ENCODE measurements around the gene LRP4.

The LRP4 gene

DNA sequence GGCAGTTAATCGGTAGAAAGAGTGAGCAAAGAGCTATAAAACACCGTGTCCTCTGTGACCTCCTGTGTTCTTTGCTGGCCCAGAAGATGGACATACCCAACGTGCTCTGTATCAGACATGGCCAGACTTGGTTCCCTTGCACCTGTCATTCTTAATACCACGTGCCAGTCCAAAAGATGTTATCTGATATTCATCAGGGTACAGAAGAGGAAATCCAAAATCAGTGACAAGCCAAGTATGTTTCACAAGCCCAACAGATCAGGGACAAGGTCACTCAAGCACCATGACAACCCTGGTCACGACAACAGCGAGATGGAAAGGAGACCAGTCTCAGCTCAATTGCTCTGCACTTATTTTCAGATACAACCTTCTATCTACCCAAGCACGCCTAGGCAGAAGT, 3.4 kb downstream of the LRP4 start:
- peak in 1 of 2 experiments; percentile 12 for DNase-seq
- no peak for TF ChIP-seq POLR2A (IDR thresholded peaks at IDR 0.05; ENCODE audit: low read length)
- no peak for TF ChIP-seq GATA1 (IDR thresholded peaks at IDR 0.05; ENCODE audit: low read depth, low read length)

DNA sequence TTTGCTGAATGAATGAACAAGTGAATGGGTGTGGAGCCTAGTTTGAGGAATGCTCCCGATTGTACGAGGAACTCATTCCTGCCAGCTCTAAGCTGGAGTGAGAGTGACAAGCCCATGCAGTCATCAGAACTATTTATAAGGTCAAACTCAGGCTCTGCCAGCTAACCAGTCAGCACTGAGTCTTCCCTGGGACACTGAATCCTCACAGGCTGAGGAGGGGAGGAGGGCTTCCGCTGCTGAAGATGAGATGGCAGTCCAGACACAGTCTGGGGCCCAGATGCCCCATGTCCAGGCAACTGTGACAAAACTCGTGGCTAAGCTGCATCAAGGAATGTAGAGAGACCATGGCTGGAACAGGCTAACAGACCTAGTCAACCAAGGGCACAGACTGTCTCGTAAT, 4.0 kb downstream of the LRP4 start:
- DNase-seq, result no peak
- no peak for TF ChIP-seq GATA1 (IDR thresholded peaks at IDR 0.05; ENCODE audit: low read depth, low read length)

DNA sequence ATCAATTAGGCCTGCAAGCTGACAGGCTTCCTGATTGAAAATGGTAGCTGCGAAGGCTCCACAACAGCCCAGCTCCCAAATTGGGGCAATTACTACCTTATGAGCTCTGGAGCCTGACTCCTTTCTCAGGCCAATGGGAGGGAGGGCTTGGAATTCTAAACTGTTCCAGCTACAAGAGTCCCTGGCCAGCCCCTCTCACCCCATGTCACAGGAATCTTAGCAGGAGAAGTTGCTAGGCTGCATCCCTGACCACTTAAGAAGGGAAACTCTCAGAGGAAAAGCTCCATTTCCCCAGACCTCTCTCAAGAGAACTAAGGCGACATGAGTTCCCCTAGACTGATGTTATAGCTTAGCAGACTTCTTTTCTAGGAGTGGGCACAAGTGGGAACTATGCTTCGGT, 4.9 kb downstream of the LRP4 start:
- no peak for TF ChIP-seq POLR2A (IDR thresholded peaks at IDR 0.05; ENCODE audit: low read length)
- no peak for TF ChIP-seq GATA1 (IDR thresholded peaks at IDR 0.05; ENCODE audit: low read depth, low read length)

DNA sequence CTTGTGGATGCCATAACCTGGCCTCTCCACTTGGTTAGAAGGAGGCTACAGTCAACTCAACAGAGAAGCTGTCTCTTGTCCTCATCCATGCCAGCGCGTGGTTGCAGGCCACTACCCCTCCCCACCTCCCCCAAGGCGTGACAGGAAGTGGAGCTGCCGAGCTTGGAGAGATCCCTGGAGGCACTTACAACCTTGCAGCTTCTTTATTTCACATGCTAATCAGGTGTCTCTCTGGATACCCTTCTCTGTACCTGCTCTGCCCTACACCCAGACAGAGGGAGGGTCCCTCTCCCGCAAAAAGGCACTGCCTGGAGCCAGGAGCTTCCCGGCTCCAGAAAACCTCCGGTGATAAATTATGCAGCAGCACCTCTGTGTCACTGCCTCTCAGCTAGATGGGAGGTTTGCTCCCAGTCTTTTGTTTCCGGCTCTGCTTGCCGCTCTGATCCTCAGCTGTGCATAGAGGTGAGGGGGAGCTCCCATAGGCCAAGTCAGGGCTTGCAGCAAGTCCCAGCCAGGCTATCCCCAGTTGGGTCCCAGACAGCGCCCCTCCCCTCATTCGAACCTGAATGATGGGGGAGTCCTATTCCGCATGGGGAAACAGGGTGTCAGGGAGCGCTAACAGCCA, 5.7 kb downstream of the LRP4 start:
- TF ChIP-seq GATA1 (IDR thresholded peaks at IDR 0.05; ENCODE audit: low read depth, low read length) (no peak), POLR2A (IDR thresholded peaks at IDR 0.05; ENCODE audit: low read length) (no peak)
- no peak for DNase-seq

More for the DNA sequence above, 4.9 kb downstream of the LRP4 start:
- no peak for DNase-seq

DNA sequence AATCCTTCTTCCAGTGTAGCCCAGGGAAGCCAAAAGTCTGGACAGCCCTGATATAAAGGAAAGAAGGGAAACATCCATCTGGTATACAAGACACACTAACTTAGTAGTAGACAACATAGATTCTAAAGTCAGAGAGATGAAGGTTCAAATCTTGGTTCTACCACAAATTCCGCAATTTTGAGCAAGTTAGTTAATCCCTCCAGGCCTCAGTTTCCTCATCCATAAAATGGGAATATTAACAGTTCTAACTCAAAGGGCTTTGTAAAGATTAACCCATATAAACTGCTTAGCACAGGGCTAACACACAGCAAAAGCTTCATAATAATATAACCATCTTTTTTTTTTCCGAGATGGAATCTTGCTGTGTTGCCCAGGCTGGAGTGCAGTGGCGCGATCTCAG, 10.7 kb downstream of the LRP4 start:
- DNase-seq, result no peak
- no peak for TF ChIP-seq POLR2A (IDR thresholded peaks at IDR 0.05; ENCODE audit: low read length)
- TF ChIP-seq GATA1 (IDR thresholded peaks at IDR 0.05; ENCODE audit: low read depth, low read length), result no peak

DNA sequence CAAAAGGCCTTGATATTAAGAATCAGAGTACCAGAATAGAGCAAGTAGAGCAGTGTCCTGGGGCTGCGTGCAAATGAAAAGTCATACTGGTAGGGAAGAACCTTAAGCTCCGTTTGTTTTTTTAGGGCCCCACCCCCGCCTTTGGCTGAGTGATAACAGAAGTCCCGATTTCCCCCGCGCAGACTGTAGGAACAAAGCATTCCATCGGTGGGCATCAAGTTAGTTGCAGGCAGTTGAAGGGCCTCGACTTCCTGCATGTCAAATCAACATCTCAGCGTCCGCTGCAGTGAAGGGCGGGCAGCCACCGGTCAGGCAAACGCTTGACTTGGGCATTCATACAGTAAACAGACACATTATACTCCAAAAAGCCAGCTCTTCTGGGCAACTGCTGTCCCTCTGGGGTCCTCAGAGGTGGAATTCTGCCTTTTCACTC, 11.7 kb downstream of the LRP4 start:
- peak in 1 of 2 experiments; percentile 20 for DNase-seq
- TF ChIP-seq POLR2A (IDR thresholded peaks at IDR 0.05; ENCODE audit: low read length) (no peak), GATA1 (IDR thresholded peaks at IDR 0.05; ENCODE audit: low read depth, low read length) (no peak)

DNA sequence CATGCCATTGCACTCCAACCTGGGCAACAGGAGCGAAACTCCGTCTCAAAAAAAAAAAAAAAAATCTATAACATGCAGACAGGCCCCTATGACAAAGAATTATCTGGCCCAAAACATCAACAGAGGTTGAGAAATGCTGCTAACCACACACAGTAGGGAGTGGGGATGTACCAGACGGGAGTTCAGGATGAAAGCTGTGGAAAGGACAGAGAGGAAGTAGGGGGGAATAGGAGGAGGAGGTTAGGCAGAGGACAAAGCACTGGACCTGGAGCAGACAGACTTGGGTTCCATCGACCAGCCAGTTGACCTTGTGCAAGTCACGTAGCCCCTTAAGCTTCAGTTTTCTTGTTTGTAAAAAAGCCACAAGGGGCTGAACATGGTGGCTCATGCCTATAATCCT, 12.5 kb downstream of the LRP4 start:
- DNase-seq, result no peak
- TF ChIP-seq POLR2A (IDR thresholded peaks at IDR 0.05; ENCODE audit: low read length) (no peak), GATA1 (IDR thresholded peaks at IDR 0.05; ENCODE audit: low read depth, low read length) (no peak)

DNA sequence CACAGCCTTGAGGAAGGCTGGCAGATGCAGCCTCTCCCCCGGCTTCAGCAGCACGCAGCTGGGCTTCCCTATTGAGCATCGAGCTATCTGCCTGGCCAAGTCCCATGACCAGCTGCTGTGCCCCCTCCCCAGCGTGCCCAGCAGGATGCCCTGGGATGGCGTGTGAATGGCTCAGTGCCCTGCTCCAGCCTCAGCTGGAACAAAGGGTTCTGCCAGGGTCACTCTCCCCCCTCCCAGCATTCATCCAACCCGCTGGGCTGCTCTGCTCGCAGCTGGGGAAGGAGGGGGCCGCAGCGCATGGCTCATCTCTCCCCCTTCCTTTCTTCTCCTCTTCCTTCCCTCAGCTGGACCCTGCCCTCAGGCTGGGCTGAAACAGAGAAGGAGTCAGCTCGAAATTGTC, 14.5 kb downstream of the LRP4 start:
- no peak for DNase-seq
- no peak for TF ChIP-seq POLR2A (IDR thresholded peaks at IDR 0.05; ENCODE audit: low read length)
- no peak for TF ChIP-seq GATA1 (IDR thresholded peaks at IDR 0.05; ENCODE audit: low read depth, low read length)

DNA sequence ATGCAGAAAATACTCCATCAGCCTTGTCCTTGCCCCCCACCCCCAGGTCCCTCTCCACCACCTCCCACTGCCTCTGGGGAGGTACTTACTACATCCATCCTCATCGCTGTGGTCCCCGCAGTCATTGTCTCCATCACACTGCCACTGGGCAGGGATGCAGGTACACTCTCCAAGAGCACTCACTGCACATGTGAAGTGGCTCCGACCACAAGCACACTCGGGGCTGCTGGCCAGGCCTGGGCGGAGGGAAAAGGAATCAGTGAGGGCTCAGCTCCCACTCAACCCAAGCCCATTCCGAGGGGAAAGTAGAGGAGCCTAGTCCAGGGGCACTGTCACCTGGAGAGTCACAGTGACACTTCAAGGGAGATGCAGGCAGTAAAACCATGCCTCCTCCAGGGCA, 15.7 kb downstream of the LRP4 start:
- no peak for TF ChIP-seq GATA1 (IDR thresholded peaks at IDR 0.05; ENCODE audit: low read depth, low read length)
- TF ChIP-seq POLR2A (IDR thresholded peaks at IDR 0.05; ENCODE audit: low read length), result no peak
- DNase-seq, result no peak

DNA sequence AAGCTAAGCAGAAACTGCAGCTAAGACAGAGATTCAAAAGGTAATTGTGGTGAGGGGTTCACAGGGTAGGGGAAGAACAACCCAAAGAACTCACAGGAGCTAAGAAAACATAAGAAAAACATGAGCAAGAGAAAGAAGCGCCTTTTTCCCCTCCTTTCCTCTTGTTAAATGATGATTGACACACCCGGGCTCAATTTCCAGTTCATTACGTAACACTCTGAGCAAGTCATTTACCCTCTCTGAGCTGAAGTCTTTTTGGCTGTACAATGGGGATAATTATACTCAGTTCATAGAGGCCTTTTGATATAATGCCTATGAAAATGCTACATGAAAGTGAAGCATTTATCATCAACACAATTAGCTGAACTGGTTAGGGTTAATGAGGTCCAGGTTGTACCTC, 17.2 kb downstream of the LRP4 start:
- no peak for DNase-seq
- TF ChIP-seq POLR2A (IDR thresholded peaks at IDR 0.05; ENCODE audit: low read length) (no peak), GATA1 (IDR thresholded peaks at IDR 0.05; ENCODE audit: low read depth, low read length) (no peak)

DNA sequence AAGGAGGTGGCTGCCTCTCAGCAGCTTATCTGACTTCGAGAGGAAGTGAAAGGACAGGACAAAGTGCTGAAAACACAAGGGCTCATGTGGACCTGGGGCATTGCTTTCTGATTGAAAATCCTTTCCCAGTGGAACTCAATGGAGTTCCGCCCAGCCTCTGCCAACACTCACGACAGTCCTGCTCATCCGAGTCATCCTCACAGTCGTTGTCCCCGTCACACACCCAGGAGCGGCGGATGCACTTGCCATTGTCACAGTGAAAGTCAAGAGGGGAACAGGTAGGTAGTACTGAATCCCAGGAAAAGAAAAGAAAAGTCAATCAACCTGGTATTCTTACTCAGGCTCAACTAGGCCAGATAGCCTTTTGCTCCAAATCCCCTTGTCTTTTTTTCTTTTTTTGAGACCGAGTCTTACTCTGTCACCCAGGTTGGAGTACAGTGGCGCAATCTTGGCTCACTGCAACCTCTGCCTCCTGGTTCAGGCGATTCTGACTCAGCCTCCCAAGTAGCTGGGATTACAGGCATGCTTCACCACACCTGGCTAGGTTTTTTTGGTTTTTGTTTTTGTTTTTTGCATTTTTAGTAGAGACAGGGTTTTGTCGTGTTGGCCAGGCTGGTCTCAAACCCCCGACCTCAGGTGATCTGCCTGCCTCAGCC, 18.1 kb downstream of the LRP4 start:
- DNase-seq, result no peak
- TF ChIP-seq GATA1 (IDR thresholded peaks at IDR 0.05; ENCODE audit: low read depth, low read length), result no peak
- TF ChIP-seq POLR2A (IDR thresholded peaks at IDR 0.05; ENCODE audit: low read length), result no peak

DNA sequence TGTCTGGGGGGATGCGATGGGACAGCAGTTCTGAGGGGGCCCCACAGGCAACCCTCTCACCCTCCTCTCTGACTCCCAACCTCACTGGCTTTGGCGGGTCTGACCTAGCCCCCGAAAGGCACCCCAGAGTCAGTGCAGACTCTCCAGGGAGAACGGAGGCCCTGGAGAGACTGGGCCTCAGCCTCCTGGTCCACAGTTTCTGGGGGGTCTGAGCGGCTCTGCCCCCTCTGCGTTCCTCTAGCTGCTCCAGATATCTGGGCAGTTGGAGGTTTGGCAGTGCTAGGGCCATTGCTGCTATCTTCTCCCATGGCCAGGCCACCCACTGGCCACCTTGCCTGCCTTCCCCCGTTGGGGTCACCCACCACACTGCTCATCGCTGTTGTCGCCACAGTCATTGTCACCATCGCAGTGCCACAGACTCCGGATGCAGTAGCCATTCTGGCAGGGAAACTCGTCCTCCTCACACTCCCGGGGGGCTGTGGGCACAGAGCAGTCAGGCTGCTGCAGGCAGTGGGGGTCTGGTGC, 18.8 kb downstream of the LRP4 start:
- no peak for DNase-seq
- TF ChIP-seq POLR2A (IDR thresholded peaks at IDR 0.05; ENCODE audit: low read length) (no peak), GATA1 (IDR thresholded peaks at IDR 0.05; ENCODE audit: low read depth, low read length) (no peak)

DNA sequence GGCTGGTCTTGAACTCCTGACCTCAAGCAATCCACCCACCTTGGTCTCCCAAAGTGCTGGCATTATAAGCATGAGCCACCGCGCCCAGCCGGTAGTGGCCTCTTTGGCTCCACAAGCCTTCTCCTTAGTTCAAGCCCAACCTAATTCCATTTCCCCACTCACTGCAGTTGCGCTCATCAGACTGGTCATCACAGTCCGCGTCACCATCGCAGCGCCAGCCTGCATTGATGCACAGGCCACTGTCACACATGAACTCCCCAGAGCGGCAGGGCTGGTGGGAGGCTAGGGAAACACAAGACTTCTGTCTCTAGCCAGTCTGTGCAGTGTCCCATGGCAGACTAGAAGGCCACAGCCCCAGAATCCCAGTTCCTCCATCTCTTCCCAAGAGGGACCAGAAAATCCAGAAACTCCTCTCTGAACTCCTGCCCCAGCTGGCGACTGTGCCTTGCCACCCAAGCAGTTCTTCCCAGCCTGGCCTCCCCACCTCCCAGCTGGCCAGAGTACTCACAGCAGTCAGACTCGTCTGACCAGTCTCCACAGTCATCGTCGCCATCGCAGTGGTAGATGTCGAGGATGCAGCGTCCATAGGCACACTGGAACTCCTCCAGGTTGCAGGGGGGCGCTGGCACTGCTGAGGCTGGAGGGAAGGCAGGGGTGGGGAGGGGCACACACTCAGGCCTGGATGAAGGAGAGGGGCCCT, 19.8 kb downstream of the LRP4 start:
- no peak for DNase-seq

DNA sequence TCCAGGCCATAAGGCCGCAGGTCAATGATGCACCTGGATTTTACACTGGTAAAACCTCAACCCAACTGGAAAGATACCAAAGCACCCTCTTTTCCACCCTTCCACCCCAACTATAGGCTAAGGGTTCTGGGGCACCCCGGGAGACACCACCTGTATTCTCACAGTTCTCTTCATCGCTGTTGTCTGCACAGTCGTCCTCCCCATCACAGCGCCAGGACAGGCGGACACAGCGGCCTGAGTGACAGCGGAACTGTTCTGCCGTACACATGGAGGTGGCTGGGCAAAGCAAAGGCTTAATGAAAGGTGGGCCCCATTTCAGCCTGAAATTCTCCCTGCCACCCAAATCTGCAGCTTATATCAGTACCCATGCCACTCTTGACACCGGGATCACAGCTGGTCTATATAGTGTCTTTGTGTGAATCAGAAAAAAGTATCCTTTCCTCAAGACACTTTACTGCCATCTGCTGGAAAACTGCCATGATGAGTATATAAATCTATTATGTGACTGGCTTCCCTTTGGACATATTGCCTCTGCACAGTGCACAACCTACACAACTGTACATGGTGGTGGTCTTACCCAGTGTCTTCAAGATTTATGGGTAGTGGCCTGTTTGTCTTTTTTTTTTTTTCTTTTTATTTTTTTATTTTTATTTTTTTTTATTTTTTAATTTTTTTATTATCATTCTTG, 21.5 kb downstream of the LRP4 start:
- DNase-seq, result peak; percentile 67 to 68

More for the DNA sequence above, 19.8 kb downstream of the LRP4 start:
- TF ChIP-seq POLR2A (IDR thresholded peaks at IDR 0.05; ENCODE audit: low read length) (no peak), GATA1 (IDR thresholded peaks at IDR 0.05; ENCODE audit: low read depth, low read length) (no peak)

More for the DNA sequence above, 21.5 kb downstream of the LRP4 start:
- TF ChIP-seq POLR2A (IDR thresholded peaks at IDR 0.05; ENCODE audit: low read length) (no peak), GATA1 (IDR thresholded peaks at IDR 0.05; ENCODE audit: low read depth, low read length) (no peak)

Data from erythroblast (primary cell).